Hepatocyte (in vitro differentiated cells): ENCODE measurements around the gene HIRA. TPM values are rescaled to one million over a fixed set of nuclear protein-coding genes. Genes with fewer than 3 reads are reported as not detected.

Experiments used
- DNase-seq: peaks from one replicate; pipeline ENCODE4 v3.0.0-alpha.2; 2016; ENCODE audit warnings: low spot score
- H2AFZ ChIP-seq: fragments of 200-600 bp; sonication (generic); 2 replicates; pipeline ENCODE4 v1.6.0; 2016; ENCODE audit warnings: antibody characterized with exemption, mild to moderate bottlenecking
- H3K27ac ChIP-seq: fragments of 200-600 bp; sonication (generic); 2 replicates; pipeline ENCODE4 v1.5.1; 2016; ENCODE audit warnings: mild to moderate bottlenecking
- H3K27me3 ChIP-seq: fragments of 200-600 bp; sonication (generic); 2 replicates; pipeline ENCODE4 v1.6.1; 2016
- H3K36me3 ChIP-seq: fragments of 200-600 bp; sonication (generic); replicated peaks from 2 replicates; pipeline ENCODE4 v1.5.1; 2016; ENCODE audit warnings: low read depth; ENCODE audit not compliant: insufficient read depth
- H3K4me1 ChIP-seq: fragments of 200-600 bp; sonication (generic); 2 replicates; pipeline ENCODE4 v1.5.1; 2016; ENCODE audit warnings: mild to moderate bottlenecking, moderate library complexity; ENCODE audit not compliant: insufficient read depth
- H3K4me2 ChIP-seq: fragments of 200-600 bp; sonication (generic); 2 replicates; pipeline ENCODE4 v1.6.0; 2016
- H3K4me3 ChIP-seq: fragments of 200-600 bp; sonication (generic); 2 replicates; pipeline ENCODE4 v1.5.1; 2016; ENCODE audit warnings: mild to moderate bottlenecking
- H3K79me2 ChIP-seq: fragments of 200-600 bp; sonication (generic); 2 replicates; pipeline ENCODE4 v1.6.0; 2017; ENCODE audit warnings: mild to moderate bottlenecking
- H3K9me2 ChIP-seq: fragments of 200-600 bp; sonication (generic); replicated peaks from 2 replicates; pipeline ENCODE4 v1.6.0; 2017; ENCODE audit warnings: mild to moderate bottlenecking; ENCODE audit not compliant: insufficient read depth
- H3K9me3 ChIP-seq: fragments of 200-600 bp; sonication (generic); 2 replicates; pipeline ENCODE4 v1.5.1; 2016; ENCODE audit warnings: low read depth, mild to moderate bottlenecking
- H4K20me1 ChIP-seq: fragments of 200-600 bp; sonication (generic); 2 replicates; pipeline ENCODE4 v1.6.0; 2016; ENCODE audit warnings: mild to moderate bottlenecking; ENCODE audit not compliant: insufficient read depth, poor library complexity, severe bottlenecking
- CTCF ChIP-seq: fragments of 200-600 bp; sonication (generic); IDR thresholded peaks from 2 replicates; pipeline ENCODE4 v1.5.1; 2016; ENCODE audit warnings: antibody characterized with exemption, mild to moderate bottlenecking; ENCODE audit not compliant: poor library complexity
- EZH2 ChIP-seq: fragments of 200-600 bp; sonication (generic); IDR thresholded peaks from 2 replicates; pipeline ENCODE4 v1.6.1; 2016; ENCODE audit warnings: antibody characterized with exemption, mild to moderate bottlenecking, borderline replicate concordance
- EZH2phosphoT487 ChIP-seq: fragments of 200-600 bp; sonication (generic); IDR thresholded peaks from one replicate; pipeline ENCODE4 v1.6.1; 2018; ENCODE audit warnings: antibody characterized with exemption, mild to moderate bottlenecking, low read depth, moderate library complexity; ENCODE audit not compliant: unreplicated experiment, severe bottlenecking
- WGBS: methylation state at CpG from one replicate; pipeline ENCODE4 v1.1.6; 2016; ENCODE audit warnings: low lambda C conversion rate; ENCODE audit errors: missing lambda C conversion rate; 5-methylcytosine and 5-hydroxymethylcytosine counted together
- polyA plus RNA-seq: library from polyadenylated mRNA; unstranded; fragments of >200 nt; fragmentation: Nextera tagmentation; extraction: Ambion mirVana; gene quantifications from 2 replicates; pipeline ENCODE4 v1.2.1, GENCODE V29; 2016
- total RNA-seq: library from RNA; depleted of rRNA; stranded (reverse); fragments of >200 nt; gene quantifications from 2 replicates; pipeline ENCODE4 v1.2.3, GENCODE V29; 2014

Gene HIRA
- total and polyA plus RNA-seq, 2 experiments from 2014 or later, result 23.5 to 30.6 TPM

- no peak for DNase-seq
- no peaks in the 10 kb centered on the region for H3K79me2 ChIP-seq
- no peak overlapping the region for H3K27ac ChIP-seq
- no peak overlapping the region for H3K4me3 ChIP-seq
- H3K4me2 ChIP-seq, result no peak overlapping the region
- H2AFZ ChIP-seq, result no peak overlapping the region
- no peak for TF ChIP-seq EZH2
- TF ChIP-seq CTCF, result no peak
- no peak for TF ChIP-seq EZH2phosphoT487
- H3K36me3 ChIP-seq, result no peaks in the 10 kb centered on the region
- H3K9me3 ChIP-seq, result no peaks in the 10 kb centered on the region
- H4K20me1 ChIP-seq, result no peaks in the 10 kb centered on the region
- H3K9me2 ChIP-seq, result no peaks in the 10 kb centered on the region
- H3K4me1 ChIP-seq, result no peaks in the 10 kb centered on the region
- WGBS, result 97% methylated on average over 7 of the region's 7 CpGs
- no peaks in the 10 kb centered on the region for H3K27me3 ChIP-seq
These were observed 44.0 kb downstream of the HIRA start for GRCh38 chr22:19387575-19387974.

- no peak for DNase-seq
- no peak overlapping the region for H3K4me3 ChIP-seq
- no peaks in the 10 kb centered on the region for H3K79me2 ChIP-seq
- H3K36me3 ChIP-seq, result no peaks in the 10 kb centered on the region
- no peaks in the 10 kb centered on the region for H4K20me1 ChIP-seq
- H3K4me1 ChIP-seq, result no peaks in the 10 kb centered on the region
- H3K4me2 ChIP-seq, result no peak overlapping the region
- H3K27me3 ChIP-seq, result no peaks in the 10 kb centered on the region
- no peaks in the 10 kb centered on the region for H3K9me3 ChIP-seq
- H3K9me2 ChIP-seq, result no peaks in the 10 kb centered on the region
- no peak overlapping the region for H3K27ac ChIP-seq
- TF ChIP-seq EZH2 (no peak), CTCF (no peak), EZH2phosphoT487 (no peak)
- WGBS, result 94% methylated on average over 2 of the region's 2 CpGs
- H2AFZ ChIP-seq, result no peak overlapping the region
These were observed 44.5 kb downstream of the HIRA start for GRCh38 chr22:19387038-19387437.

- no peak for DNase-seq
- Histone ChIP-seq H3K27me3 (no peaks in the 10 kb centered on the region), H3K4me3 (no peak overlapping the region), H3K36me3 (no peaks in the 10 kb centered on the region), H3K79me2 (no peaks in the 10 kb centered on the region), H3K27ac (no peak overlapping the region), H4K20me1 (no peaks in the 10 kb centered on the region), H3K4me1 (no peaks in the 10 kb centered on the region), H2AFZ (no peak overlapping the region), H3K4me2 (no peak overlapping the region), H3K9me3 (no peaks in the 10 kb centered on the region), H3K9me2 (no peaks in the 10 kb centered on the region)
- TF ChIP-seq EZH2, result no peak
- TF ChIP-seq EZH2phosphoT487, result no peak
- no peak for TF ChIP-seq CTCF
- 96% methylated on average over 2 of the region's 2 CpGs for WGBS
These were observed 45.3 kb downstream of the HIRA start for GRCh38 chr22:19386248-19386647.

- no peaks in the 10 kb centered on the region for H3K4me1 ChIP-seq
- no peak for DNase-seq
- H3K79me2 ChIP-seq, result no peaks in the 10 kb centered on the region
- no peaks in the 10 kb centered on the region for H3K9me3 ChIP-seq
- H3K4me2 ChIP-seq, result no peak overlapping the region
- TF ChIP-seq EZH2 (no peak), CTCF (no peak), EZH2phosphoT487 (no peak)
- H4K20me1 ChIP-seq, result no peaks in the 10 kb centered on the region
- no peak overlapping the region for H2AFZ ChIP-seq
- no peak overlapping the region for H3K4me3 ChIP-seq
- no peaks in the 10 kb centered on the region for H3K36me3 ChIP-seq
- H3K9me2 ChIP-seq, result no peaks in the 10 kb centered on the region
- H3K27ac ChIP-seq, result no peak overlapping the region
- no peaks in the 10 kb centered on the region for H3K27me3 ChIP-seq
- 93% methylated on average over 14 of the region's 14 CpGs for whole genome bisulfite sequencing
These were observed 46.2 kb downstream of the HIRA start for GRCh38 chr22:19385221-19385906.
